Osteoblast (primary cell): ENCODE results near the gene CCL1. TPM values are rescaled to one million over a fixed set of nuclear protein-coding genes. Genes with fewer than 3 reads are reported as not detected.

Source experiments
- DNase-seq: peaks from one replicate; pipeline ENCODE4 v3.0.0; 2011; ENCODE audit warnings: low spot score, mixed read lengths; ENCODE audit not compliant: insufficient read length; ENCODE audit errors: missing footprints
- H2AFZ ChIP-seq: 2 replicates; pipeline ENCODE4 v1.6.0; 2011; ENCODE audit warnings: mild to moderate bottlenecking, low read length
- H3K27ac ChIP-seq: 2 replicates; pipeline ENCODE4 v1.5.1; 2011; ENCODE audit warnings: mild to moderate bottlenecking, low read depth, low read length, moderate library complexity
- H3K27me3 ChIP-seq: 2 replicates; pipeline ENCODE4 v1.6.0; 2012; ENCODE audit warnings: mild to moderate bottlenecking, control low read depth, inconsistent platforms, low read length, moderate library complexity; ENCODE audit not compliant: insufficient read depth
- H3K36me3 ChIP-seq: 2 replicates; pipeline ENCODE4 v1.5.1; 2011; ENCODE audit warnings: mild to moderate bottlenecking, low read length, control low read depth, moderate library complexity; ENCODE audit not compliant: insufficient read depth
- H3K4me1 ChIP-seq: 2 replicates; pipeline ENCODE4 v1.5.1; 2011; ENCODE audit warnings: mild to moderate bottlenecking, low read length, control low read depth, moderate library complexity; ENCODE audit not compliant: insufficient read depth
- H3K4me2 ChIP-seq: 2 replicates; pipeline ENCODE4 v1.6.0; 2011; ENCODE audit warnings: mild to moderate bottlenecking, low read length; ENCODE audit not compliant: insufficient read depth
- H3K4me3 ChIP-seq: fragments of 200-600 bp; sonication (generic); 3 replicates; pipeline ENCODE4 v1.5.1; 2012; ENCODE audit warnings: mild to moderate bottlenecking, low read length, inconsistent platforms; ENCODE audit not compliant: insufficient read depth
- H3K79me2 ChIP-seq: 2 replicates; pipeline ENCODE4 v1.6.0; 2012; ENCODE audit warnings: mild to moderate bottlenecking, low read length, control low read depth, inconsistent platforms; ENCODE audit not compliant: insufficient read depth
- H3K9me3 ChIP-seq: 2 replicates; pipeline ENCODE4 v1.5.1; 2011; ENCODE audit warnings: low read depth, low read length, control low read depth
- H4K20me1 ChIP-seq: 2 replicates; pipeline ENCODE4 v1.6.0; 2012; ENCODE audit warnings: mild to moderate bottlenecking, low read length, control low read depth; ENCODE audit not compliant: insufficient read depth
- CTCF ChIP-seq: IDR thresholded peaks from 2 replicates; pipeline ENCODE4 v1.5.1; 2011; ENCODE audit warnings: mild to moderate bottlenecking, low read depth, low read length, moderate library complexity; ENCODE audit errors: extremely low read depth
- total RNA-seq: library from RNA; depleted of rRNA; stranded (reverse); fragments of >200 nt; gene quantifications from 2 replicates; pipeline ENCODE4 v1.2.3, GENCODE V29; 2012

Gene CCL1
- total RNA-seq, 1 donor: not detected

DNA sequence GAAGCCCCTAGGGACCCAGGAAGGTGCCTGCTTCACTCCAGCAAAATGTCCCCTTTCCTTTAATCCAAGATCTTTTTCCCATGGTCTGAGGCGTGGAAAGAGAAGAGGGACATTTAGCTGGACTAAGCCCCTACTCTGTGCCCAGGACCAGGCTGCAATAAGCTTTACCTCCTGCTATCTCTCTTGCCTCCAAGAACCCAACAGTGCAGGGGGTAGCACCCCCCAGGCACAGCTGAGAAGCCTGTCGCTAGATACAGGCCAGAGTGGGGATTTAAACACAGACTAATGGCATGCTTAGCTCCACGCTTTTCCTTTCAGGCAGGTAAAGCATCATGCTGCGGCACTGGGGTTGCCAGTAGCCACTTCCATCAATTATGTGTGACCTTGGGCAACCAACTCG lies 24.5 kb upstream of the CCL1 start:
- no peak for DNase-seq
- Histone ChIP-seq H3K4me1 (peaks cover 8% of the 10 kb centered on the region), H3K27me3 (no peaks in the 10 kb centered on the region), H4K20me1 (no peaks in the 10 kb centered on the region), H2AFZ (no peak overlapping the region), H3K4me3 (no peak overlapping the region), H3K36me3 (no peaks in the 10 kb centered on the region), H3K27ac (peak overlapping the region; percentile 79), H3K9me3 (no peaks in the 10 kb centered on the region), H3K79me2 (no peaks in the 10 kb centered on the region), H3K4me2 (no peak overlapping the region)
- TF ChIP-seq CTCF: no peak

DNA sequence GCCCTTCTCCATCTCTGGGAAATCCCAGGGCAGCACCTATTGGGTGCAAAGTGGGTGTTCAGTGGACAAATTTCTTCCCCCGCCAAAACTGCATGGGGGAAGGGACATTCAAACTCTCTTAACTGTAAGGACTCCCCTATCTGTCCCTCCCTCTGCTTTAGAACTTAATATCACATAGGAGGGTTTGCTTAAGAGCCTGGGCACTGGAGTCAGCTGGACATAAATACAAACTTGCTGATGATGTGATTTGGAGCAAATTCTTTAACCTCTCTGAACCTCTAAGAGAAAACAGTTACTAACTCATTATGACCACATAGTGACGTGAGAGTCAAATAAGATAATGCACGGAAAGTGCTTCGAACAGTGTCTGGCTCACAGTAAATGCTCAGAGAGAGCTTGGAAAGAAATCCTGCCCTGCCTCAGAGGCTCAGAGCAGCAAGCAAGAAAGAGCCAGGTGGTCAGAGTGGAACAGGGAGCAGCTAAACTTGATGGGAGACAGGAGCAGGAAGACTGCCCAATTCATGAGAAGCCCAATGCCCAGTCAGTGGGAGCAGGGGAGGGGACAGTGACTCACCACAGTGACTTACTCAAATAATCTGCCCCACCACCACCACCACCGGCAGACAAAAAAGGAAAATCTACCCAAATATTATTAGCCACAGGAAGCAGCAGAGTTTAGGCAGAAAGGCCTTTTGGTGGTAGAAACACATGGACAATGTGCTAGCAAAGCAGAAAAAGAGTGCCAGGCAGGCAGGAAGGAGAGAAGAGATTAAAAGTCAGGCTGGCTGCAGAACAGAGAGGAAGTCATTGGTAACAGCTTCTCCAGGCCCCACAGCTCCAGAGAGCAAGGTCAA lies 23.9 kb upstream of the CCL1 start:
- no peak for TF ChIP-seq CTCF
- Histone ChIP-seq H3K27ac (peak overlapping the region; percentile 79), H3K4me1 (peaks cover 8% of the 10 kb centered on the region), H3K27me3 (no peaks in the 10 kb centered on the region), H3K4me3 (no peak overlapping the region), H3K4me2 (peak overlapping the region; percentile 29), H3K36me3 (no peaks in the 10 kb centered on the region), H2AFZ (peak overlapping the region; percentile 61), H4K20me1 (no peaks in the 10 kb centered on the region), H3K9me3 (no peaks in the 10 kb centered on the region), H3K79me2 (no peaks in the 10 kb centered on the region)
- no peak for DNase-seq

DNA sequence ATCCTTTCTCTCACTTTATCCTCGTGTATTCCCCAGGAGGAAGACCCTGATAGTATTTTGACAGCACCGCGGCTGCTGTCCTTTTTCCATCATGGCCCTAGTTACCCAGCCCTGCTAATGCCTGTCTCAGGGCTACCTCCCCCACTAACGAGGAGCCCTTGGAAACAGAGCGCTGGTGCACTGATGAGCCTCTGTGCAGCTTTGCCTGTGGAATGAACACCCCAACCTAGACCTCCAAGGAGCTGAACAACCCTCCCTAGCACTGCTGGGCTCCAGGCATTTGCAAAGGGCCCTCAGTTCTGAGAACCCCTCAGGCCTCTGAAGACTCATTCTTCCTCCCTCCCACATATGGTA lies 23.3 kb upstream of the CCL1 start:
- Histone ChIP-seq H4K20me1 (no peaks in the 10 kb centered on the region), H3K79me2 (no peaks in the 10 kb centered on the region), H3K27me3 (no peaks in the 10 kb centered on the region), H3K4me3 (no peak overlapping the region), H3K9me3 (no peaks in the 10 kb centered on the region), H3K4me2 (no peak overlapping the region), H3K4me1 (peaks cover 8% of the 10 kb centered on the region), H3K27ac (peak overlapping the region; percentile 79), H2AFZ (no peak overlapping the region), H3K36me3 (no peaks in the 10 kb centered on the region)
- no peak for DNase-seq
- no peak for TF ChIP-seq CTCF

DNA sequence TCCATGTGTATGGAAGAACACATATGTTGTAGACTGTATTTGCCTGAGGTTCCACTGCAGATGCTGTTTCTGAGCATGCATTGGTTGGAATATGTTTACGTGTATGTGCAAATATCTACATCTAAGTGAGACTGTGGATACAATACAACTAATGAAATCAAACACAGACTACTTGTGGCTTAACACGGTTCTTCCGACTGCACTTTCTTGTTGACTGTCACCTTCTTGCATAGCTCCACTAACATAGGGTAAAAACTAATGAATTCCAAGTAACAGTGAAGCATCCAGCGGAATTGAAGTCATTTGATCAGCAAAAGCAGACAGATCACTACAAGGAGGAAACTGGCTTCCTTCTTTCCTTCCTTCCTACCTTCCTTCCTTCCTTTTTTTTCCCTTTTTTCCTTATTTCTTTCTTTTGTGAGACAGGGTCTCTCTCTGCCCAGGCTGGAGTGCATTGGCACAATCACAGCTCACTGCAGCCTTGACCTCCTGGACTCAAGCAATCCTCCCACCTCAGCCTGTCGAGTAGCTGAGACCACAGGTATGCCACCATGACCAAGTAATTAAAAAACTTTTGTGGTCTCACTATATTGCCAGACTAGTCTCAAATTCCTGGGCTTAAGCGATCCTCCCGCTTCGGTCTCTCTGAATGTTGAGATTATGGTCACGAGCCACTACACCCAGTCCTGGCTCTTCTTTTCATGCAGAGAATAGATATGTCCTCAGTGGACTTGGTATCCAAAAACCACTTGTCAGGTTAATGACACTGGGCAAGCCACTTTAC lies 22.0 kb upstream of the CCL1 start:
- no peak for DNase-seq
- Histone ChIP-seq H3K4me3 (no peak overlapping the region), H3K4me1 (peaks cover 8% of the 10 kb centered on the region), H3K9me3 (no peaks in the 10 kb centered on the region), H3K79me2 (no peaks in the 10 kb centered on the region), H3K27me3 (no peaks in the 10 kb centered on the region), H4K20me1 (no peaks in the 10 kb centered on the region), H2AFZ (no peak overlapping the region), H3K4me2 (no peak overlapping the region), H3K27ac (no peak overlapping the region), H3K36me3 (no peaks in the 10 kb centered on the region)
- no peak for TF ChIP-seq CTCF
